Body of pancreas (tissue), 4 donors: ENCODE data around the gene NKRF. TPM values are rescaled to one million over a fixed set of nuclear protein-coding genes. Genes with fewer than 3 reads are reported as not detected.

Experiments used
- ATAC-seq: fragments of 150-250 bp; one replicate; pipeline ENCODE4 v1.9.1; 2016
- DNase-seq, 4 donors: peaks; one replicate each; pipeline ENCODE4 v3.0.0-alpha.2; 2019
- H3K27ac ChIP-seq, 4 donors: fragments of 200-600 bp; sonication (generic); 1 replicate in 3 of 4; 2 replicates in 1 of 4; pipeline versions ENCODE4 v1.5.1 to v1.6.1; 2016 to 2019; ENCODE audit warnings: mild to moderate bottlenecking in 1 of 4, mixed read lengths in 1 of 4, moderate library complexity in 1 of 4
- H3K27me3 ChIP-seq, 2 donors: fragments of 200-600 bp; sonication (generic); one replicate each; pipeline ENCODE4 v1.6.0; 2016; ENCODE audit warnings: mild to moderate bottlenecking in 1 of 2
- H3K36me3 ChIP-seq, 2 donors: fragments of 200-600 bp; sonication (generic); replicated peaks in 1 of 2; 2 replicates each; pipeline ENCODE4 v1.5.1; 2016; ENCODE audit warnings: low read depth in 2 of 2; ENCODE audit not compliant: insufficient read depth in 1 of 2
- H3K4me1 ChIP-seq: fragments of 200-600 bp; sonication (generic); one replicate; pipeline ENCODE4 v1.6.0; 2016
- H3K4me3 ChIP-seq, 2 donors: fragments of 200-600 bp; sonication (generic); 1 replicate in 1 of 2; 2 replicates in 1 of 2; pipeline ENCODE4 v1.5.1; 2016 to 2019
- H3K9me3 ChIP-seq, 3 donors: fragments of 200-600 bp; sonication (generic); 1 replicate in 2 of 3; 2 replicates in 1 of 3; pipeline ENCODE4 v1.5.1; 2016
- POLR2A ChIP-seq, 3 donors: fragments of 450-650 bp; IDR thresholded peaks; one replicate each; pipeline ENCODE4 v1.6.1; 2016; ENCODE audit warnings: antibody characterized with exemption in 3 of 3, mild to moderate bottlenecking in 2 of 3
- WGBS, 2 donors: methylation state at CpG; one replicate each; pipeline ENCODE4 v1.1.5; 2017; 5-methylcytosine and 5-hydroxymethylcytosine counted together
- intact Hi-C: fragments of 100-400 bp; cut with DNase I; formaldehyde crosslinking; loops from one replicate; pipeline ENCODE4 v1.15.1; 2023
- total RNA-seq, 2 donors: library from RNA; depleted of rRNA; stranded (reverse); fragments of >200 nt; gene quantifications; one replicate each; pipeline ENCODE4 v1.1.0, GENCODE V29; 2016
- TF ChIP-seq, protein P1 (sequence below), 7 experiments: fragments of 450-650 bp in 4 of 7; fragments of 200-600 bp in 3 of 7; sonication (generic) in 3 of 7; IDR thresholded peaks; one replicate each; pipeline ENCODE4 v1.5.1; 2016 to 2019; ENCODE audit warnings: antibody characterized with exemption in 7 of 7

NKRF gene
- total RNA-seq, 2 donors from 2014 or later: 3.9 to 4.0 TPM

DNA sequence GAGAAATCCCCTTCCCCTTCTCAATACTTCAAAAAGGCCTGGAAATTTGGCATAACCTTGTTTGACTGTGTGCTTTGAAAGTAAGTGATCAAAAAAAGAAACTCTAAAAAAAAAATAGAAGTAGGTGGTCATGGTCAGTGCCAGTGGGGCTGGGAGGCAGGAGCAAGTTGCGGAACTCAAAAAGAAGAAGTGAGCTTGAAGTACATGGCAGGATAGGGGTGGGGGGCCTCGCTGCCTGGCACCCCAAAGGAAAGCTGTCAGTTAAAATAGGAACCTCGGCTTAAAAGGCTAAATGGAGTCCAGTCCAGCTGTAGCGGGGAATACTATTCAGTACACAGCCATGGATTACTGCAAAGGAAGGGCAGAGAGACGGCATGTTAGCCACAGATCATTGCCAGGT, 12.2 kb upstream of the NKRF start:
- no peak for ATAC-seq
- H3K27ac ChIP-seq: no peak overlapping the region
- TF ChIP-seq, protein P1, sequence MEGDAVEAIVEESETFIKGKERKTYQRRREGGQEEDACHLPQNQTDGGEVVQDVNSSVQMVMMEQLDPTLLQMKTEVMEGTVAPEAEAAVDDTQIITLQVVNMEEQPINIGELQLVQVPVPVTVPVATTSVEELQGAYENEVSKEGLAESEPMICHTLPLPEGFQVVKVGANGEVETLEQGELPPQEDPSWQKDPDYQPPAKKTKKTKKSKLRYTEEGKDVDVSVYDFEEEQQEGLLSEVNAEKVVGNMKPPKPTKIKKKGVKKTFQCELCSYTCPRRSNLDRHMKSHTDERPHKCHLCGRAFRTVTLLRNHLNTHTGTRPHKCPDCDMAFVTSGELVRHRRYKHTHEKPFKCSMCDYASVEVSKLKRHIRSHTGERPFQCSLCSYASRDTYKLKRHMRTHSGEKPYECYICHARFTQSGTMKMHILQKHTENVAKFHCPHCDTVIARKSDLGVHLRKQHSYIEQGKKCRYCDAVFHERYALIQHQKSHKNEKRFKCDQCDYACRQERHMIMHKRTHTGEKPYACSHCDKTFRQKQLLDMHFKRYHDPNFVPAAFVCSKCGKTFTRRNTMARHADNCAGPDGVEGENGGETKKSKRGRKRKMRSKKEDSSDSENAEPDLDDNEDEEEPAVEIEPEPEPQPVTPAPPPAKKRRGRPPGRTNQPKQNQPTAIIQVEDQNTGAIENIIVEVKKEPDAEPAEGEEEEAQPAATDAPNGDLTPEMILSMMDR (IDR thresholded peaks at IDR 0.05): no peak
- TF ChIP-seq POLR2A (IDR thresholded peaks at IDR 0.05): no peak

GRCh38 chrX:119617517-119618164, 11.4 kb upstream of the NKRF start:
- 63 to 67% methylated on average over 14 of the region's 15 CpGs for WGBS, 2 donors
- no peak for ATAC-seq
- TF ChIP-seq, protein P1 (IDR thresholded peaks at IDR 0.05): no peak
- TF ChIP-seq POLR2A (IDR thresholded peaks at IDR 0.05): no peak
- peak in 1 of 4 donors; percentile 6 for DNase-seq
- Histone ChIP-seq H3K4me1 (no peaks in the 10 kb centered on the region), H3K9me3 (no peaks in the 10 kb centered on the region), H3K27me3 (no peaks in the 10 kb centered on the region), H3K27ac (no peak overlapping the region), H3K4me3 (no peak overlapping the region), H3K36me3 (no peaks in the 10 kb centered on the region)
- intact Hi-C loops: loop anchor here (10.0 kb wide), 1 partner anchor 117 kb away; no protein-coding TSS in a partner anchor

More for the DNA sequence above, 12.2 kb upstream of the NKRF start:
- WGBS, 2 donors: 80 to 86% methylated on average over 5 of the region's 5 CpGs
- H3K4me1 ChIP-seq: no peaks in the 10 kb centered on the region
- DNase-seq: peak in 1 of 4 donors; percentile 24
- intact Hi-C loops: loop anchor here (10.0 kb wide), 1 partner anchor 116 kb away; no protein-coding TSS in a partner anchor
- H3K36me3 ChIP-seq: no peaks in the 10 kb centered on the region
- H3K9me3 ChIP-seq: no peaks in the 10 kb centered on the region
- no peaks in the 10 kb centered on the region for H3K27me3 ChIP-seq
- H3K4me3 ChIP-seq: no peak overlapping the region

GRCh38 chrX:119614776-119615175, 8.6 kb upstream of the NKRF start:
- TF ChIP-seq, protein P1 (IDR thresholded peaks at IDR 0.05): no peak
- no peak for TF ChIP-seq POLR2A (IDR thresholded peaks at IDR 0.05)
- no peak overlapping the region for H3K27ac ChIP-seq
- DNase-seq: no peak
- no peaks in the 10 kb centered on the region for H3K9me3 ChIP-seq
- no peaks in the 10 kb centered on the region for H3K36me3 ChIP-seq
- 69 to 88% methylated on average over 11 to 13 of the region's 13 CpGs for WGBS, 2 donors
- no peak overlapping the region for H3K4me3 ChIP-seq
- H3K27me3 ChIP-seq: no peaks in the 10 kb centered on the region
- no peaks in the 10 kb centered on the region for H3K4me1 ChIP-seq
- intact Hi-C loops: loop anchor here (10.0 kb wide), 1 partner anchor 120 kb away; no protein-coding TSS in a partner anchor
- ATAC-seq: no peak

DNA sequence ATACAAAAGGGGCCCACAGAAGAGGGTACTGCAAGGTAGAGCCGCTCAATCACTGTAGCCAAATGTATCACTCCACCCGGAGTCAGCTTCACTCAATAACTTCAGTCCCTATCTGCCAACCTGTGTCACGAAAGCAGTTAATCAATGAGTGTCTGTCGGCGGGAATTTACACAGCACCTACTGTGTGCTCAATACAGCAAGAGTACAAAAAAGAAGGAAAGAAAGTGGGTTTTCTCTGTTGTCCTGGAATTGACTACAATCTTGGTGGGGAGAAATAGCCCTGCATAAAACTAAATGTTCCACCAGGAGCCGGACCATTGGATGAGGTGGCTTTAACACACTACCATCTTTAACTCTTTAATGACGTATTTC, 780 bp upstream of the NKRF start:
- no peaks in the 10 kb centered on the region for H3K4me1 ChIP-seq
- no peak for ATAC-seq
- no peak overlapping the region for H3K4me3 ChIP-seq
- WGBS, 2 donors: 6 to 21% methylated on average over 7 of the region's 7 CpGs
- intact Hi-C loops: no loop called here
- H3K27me3 ChIP-seq: no peaks in the 10 kb centered on the region
- DNase-seq: no peak
- no peak for TF ChIP-seq POLR2A (IDR thresholded peaks at IDR 0.05)
- no peaks in the 10 kb centered on the region for H3K9me3 ChIP-seq
- no peaks in the 10 kb centered on the region for H3K36me3 ChIP-seq
- peak overlapping the region; percentile 77 to 93 (median 82) for H3K27ac ChIP-seq

DNA sequence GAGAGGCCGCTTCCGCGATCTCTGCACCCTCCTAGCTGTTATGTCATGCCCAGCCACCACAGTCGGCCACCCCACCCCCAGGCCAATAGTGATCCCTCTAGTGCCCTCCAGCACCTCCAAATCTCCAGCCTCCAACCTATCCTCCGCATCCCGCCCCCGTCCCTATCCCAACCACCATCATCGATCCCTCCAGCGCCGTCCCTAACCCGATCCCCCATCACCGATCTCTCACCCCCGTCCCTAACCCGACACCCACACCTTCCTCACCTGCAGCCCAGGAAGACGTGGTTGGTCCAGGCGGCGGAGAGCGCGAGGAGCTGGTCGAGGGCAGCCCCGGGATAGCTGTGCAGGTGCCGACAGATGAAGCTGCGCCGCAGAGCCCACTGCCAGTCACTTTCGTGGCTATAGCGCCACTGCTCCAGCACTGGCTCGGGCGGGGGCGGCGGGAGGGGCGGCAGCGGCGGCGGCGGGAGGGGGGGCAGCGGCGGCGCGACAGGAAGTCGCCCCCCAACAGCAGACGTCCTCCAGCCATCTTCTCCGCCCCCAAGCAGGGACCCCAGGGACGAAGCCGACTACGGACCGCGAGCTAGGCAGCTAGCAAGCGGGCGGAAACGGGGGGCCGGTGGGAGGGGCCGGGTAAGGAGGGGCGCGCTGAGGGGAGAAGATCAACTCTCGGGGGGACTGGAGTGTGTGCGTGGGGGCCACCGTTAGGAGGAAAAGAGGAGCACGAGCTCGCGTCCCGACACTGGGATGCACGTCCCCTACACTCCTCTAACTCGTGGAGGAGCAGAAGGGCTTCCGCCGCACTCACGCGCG, 552 bp downstream of the NKRF start:
- TF ChIP-seq, protein P1 (IDR thresholded peaks at IDR 0.05): no peak
- TF ChIP-seq POLR2A (IDR thresholded peaks at IDR 0.05): no peak
- peak; percentile 28 to 47 (median 32) for DNase-seq
- H3K4me3 ChIP-seq: peak overlapping the region; percentile 41 to 51
- H3K27me3 ChIP-seq: no peaks in the 10 kb centered on the region
- intact Hi-C loops: no loop called here
- H3K4me1 ChIP-seq: no peaks in the 10 kb centered on the region
- ATAC-seq: peak; percentile 36
- WGBS, 2 donors: 1% methylated on average over 10 to 43 of the region's 68 CpGs
- H3K27ac ChIP-seq: peak overlapping the region; percentile 11 to 93 (median 82)
- H3K36me3 ChIP-seq: no peaks in the 10 kb centered on the region
- no peaks in the 10 kb centered on the region for H3K9me3 ChIP-seq
